GM23248 (cell line): Measurements from ENCODE around the gene OR5AN1.

ENCODE experiments used
- EZH2 ChIP-seq: fragments of 200-600 bp; sonication (generic); IDR thresholded peaks from 2 replicates; pipeline ENCODE4 v1.6.1; 2018; ENCODE audit warnings: antibody characterized with exemption, mild to moderate bottlenecking; ENCODE audit not compliant: insufficient read depth, poor library complexity, severe bottlenecking
- EZH2phosphoT487 ChIP-seq: fragments of 200-600 bp; sonication (generic); IDR thresholded peaks from 2 replicates; pipeline ENCODE4 v1.6.1; 2018; ENCODE audit warnings: antibody characterized with exemption, moderate library complexity, mild to moderate bottlenecking, low read depth; ENCODE audit not compliant: insufficient read depth

DNA sequence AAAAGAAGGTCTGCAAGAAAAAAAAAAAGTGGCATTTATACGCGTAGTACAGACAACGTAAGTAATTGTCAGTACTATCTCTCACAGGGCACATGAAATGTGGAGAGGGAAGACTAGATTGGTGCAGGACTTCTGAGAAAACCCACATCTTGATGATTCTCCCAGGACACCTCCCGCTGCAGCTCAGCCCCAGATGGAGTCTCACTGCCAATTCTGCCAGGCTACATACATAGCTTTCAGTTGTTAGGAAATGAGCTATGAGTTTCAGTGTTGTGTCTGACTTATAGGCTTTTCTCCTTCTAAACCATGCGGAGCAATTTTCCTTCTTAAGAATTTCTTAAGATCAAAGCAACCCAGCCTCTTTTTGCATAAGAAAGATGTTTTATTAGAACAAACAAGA lies 57.9 kb downstream of the OR5AN1 start:
- TF ChIP-seq EZH2 (no peak), EZH2phosphoT487 (no peak)
